HG03139 (cell line): ENCODE results near the gene KMT2C.

Experiments
- ATAC-seq: cut with Tn5 transposase; IDR thresholded peaks from one replicate; pipeline ENCODE4 v1.9.1; 2021; ENCODE audit not compliant: unreplicated experiment

Gene KMT2C

GRCh38 chr7:152148706-152149105, 287.1 kb downstream of the KMT2C start:
- no peak for ATAC-seq

- no peak for ATAC-seq
Measured at GRCh38 chr7:152145853-152146466, 289.8 kb downstream of the KMT2C start.

DNA sequence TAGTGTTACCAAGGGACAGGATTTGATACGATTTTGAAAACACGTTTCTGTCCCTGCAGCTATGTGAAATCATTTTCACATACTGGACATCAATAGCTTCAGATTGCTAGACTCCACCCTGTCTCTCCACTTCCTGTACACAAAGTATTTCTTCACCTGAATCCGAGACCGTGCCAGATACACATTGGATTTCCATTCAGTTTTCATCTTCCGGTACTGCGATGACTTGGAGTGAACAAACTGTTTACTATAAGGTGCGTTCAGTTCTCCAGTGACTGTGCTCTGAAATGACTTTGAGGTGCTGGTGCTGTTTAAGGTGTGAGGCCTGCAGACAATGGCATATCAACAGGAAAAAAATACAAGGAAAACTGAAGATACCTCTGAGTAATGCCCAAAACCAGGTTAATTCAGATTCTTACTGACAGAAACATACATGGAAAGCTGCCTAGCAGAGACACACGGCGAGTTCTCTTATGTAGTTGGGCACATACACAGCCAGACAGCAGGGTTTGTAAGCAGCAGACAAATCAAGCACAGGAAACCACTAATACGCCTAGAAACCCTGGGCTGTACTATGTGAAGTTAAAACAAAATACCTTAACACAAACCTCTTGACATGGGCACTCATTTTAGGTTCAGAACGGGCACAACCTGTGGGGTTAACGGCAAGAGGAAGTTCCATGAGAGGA, 291.1 kb downstream of the KMT2C start:
- no peak for ATAC-seq

- ATAC-seq = no peak
Measured at GRCh38 chr7:152142976-152143595, 292.7 kb downstream of the KMT2C start.

GRCh38 chr7:152140560-152140959, 295.2 kb downstream of the KMT2C start:
- no peak for ATAC-seq

DNA sequence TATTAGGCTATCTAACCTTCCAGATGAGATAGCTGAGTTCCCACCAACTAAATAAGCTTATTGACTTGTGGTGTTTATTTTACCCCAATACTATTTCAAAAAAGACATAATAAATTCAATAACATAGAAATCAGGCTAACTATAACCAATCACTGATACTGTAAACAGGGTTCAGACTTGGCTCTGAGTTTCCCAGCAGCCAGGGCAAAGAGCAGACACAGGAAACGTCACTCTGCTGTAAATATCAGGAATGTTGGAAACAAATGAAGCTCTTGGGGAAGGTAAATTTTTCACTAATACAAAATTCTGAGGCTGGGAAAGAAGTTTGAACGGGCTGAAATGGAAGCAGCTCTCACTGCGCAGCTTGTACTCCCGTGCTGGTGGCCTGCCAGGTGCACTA, 295.7 kb downstream of the KMT2C start:
- no peak for ATAC-seq

DNA sequence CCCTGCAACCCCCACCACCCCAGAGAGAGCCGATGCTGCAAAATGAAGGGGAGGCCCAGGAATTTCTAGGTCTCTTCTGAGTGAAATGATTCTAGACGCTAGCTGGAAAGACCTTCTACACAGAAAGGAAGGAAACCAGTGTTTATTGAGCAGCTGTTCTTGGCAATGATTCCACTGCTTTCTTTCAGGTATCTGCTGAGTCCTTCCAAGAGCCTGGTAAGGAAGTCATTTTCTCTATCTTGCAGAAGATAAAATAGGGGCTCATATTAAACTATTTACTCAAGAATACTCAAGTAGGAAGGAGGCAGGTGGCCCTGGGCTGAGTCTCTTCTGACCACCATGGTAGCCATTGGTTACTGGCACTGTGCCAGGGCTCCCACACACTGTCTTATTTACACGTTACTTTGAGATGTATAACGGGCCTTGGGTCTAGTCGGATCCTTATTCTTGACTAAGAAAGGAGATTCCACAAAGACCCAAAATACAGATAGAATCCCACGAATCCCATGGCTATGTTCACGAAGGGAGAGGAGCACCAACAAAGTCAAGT, 298.3 kb downstream of the KMT2C start:
- ATAC-seq = no peak

DNA sequence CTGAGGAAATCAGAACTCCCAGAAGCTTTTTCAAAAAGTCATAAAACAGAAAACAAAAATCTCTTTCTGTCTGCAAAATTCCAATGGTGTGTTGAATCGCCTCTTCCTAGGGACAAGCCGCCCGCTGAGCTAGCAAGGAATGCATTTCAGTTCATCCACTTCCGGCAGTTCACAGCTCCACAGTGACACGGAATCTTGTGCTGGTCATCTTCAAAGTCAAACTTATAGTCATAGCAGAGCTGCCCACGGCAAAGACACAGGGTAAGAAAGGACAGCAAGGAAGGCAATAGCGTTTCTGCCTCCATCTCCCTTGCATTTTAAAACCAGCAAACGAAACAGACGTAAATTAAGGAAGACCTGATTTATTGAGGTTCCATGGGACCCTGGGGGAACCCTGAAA, 299.1 kb downstream of the KMT2C start:
- no peak for ATAC-seq

GRCh38 chr7:152133804-152134203, 302.0 kb downstream of the KMT2C start:
- no peak for ATAC-seq

DNA sequence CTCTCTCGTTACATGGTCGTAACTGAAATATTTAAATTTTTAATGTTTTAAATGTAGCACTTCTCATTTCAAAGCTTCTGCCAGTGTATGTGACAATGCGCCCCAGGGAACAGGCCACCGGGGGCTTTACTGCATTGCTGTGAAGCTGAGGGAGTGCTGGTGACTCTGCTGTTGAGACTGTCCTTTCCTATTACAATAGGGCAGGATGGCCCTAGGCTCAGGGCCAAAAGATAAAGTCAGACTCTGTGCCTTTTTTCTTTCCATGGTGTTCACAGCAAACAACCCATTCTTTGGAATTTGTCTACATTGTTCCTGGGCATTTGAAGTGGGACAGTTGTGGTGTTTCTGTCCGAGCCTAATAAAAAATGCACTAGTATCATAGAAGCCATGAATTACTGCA, 303.0 kb downstream of the KMT2C start:
- ATAC-seq = no peak

- no peak for ATAC-seq
Measured at GRCh38 chr7:152131981-152132494, 303.8 kb downstream of the KMT2C start.

- no peak for ATAC-seq
Measured at GRCh38 chr7:152130658-152131590, 304.9 kb downstream of the KMT2C start.

DNA sequence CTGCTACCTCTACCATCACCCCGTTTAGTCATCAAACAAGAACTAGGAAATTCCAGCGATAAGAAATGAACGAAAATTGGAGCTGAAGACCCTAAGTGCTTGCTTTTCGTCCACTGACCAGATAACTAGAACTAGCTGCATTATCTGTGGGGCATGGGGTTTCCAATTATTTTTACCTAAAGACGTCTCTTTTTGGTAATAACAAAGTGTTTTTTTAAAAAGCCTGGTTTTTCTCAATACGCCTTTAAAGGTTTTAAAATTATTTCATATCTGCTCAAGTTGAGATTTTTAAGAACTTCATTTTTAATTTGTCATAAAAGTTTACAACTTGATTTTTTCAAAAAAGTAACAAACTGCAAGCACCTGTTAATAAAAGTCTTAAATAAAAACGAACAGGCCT, 306.1 kb downstream of the KMT2C start:
- no peak for ATAC-seq

GRCh38 chr7:152128741-152129461, 306.9 kb downstream of the KMT2C start:
- no peak for ATAC-seq

GRCh38 chr7:152128252-152128651, 307.6 kb downstream of the KMT2C start:
- ATAC-seq = no peak

GRCh38 chr7:152127229-152127628, 308.6 kb downstream of the KMT2C start:
- no peak for ATAC-seq

- no peak for ATAC-seq
Measured at GRCh38 chr7:152126741-152127140, 309.1 kb downstream of the KMT2C start.

- ATAC-seq = no peak
Measured at GRCh38 chr7:152122540-152122939, 313.3 kb downstream of the KMT2C start.

DNA sequence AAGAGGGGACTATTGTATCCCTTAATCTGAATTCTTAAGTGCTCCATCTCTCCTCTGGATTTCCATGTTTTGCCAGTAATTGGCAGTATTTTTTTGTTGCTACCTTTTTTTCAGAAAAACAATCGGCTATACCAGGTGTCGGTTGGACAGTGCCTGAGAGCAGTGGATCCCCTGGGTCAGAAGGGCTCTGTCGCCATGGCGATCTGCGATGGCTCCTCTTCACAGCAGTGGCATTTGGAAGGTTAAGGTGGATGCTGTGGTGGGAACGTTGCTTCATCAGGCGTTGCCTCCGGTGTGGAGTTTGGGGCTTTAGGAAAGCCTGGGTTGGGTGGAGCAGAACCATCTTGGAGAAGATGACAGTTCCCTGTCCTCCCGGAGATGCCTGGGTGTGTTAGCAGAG, 314.4 kb downstream of the KMT2C start:
- no peak for ATAC-seq

DNA sequence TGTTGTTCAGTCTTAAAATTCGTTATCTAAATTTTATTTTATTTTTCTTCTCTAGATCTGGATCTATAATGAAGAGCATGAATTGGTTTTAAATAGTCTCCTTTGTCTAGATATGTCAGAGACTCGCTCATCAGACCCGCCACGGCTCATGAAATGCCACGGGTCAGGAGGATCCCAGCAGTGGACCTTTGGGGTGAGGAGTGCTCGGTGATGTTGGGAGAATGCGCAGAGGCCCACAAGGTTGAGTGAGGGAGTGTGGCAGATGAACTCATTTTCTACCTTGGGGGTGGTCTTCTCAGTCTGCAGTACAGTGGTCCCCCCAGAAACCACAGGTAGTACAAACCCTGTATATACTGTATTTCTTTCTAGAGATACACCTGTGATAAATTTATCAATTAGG, 315.0 kb downstream of the KMT2C start:
- ATAC-seq = no peak
